Gastrocnemius medialis (tissue), 4 donors: ENCODE results near the gene PIP4K2A. TPM values are rescaled to one million over a fixed set of nuclear protein-coding genes. Genes with fewer than 3 reads are reported as not detected.

Experiments used
- ATAC-seq, 2 donors: fragments of 150-250 bp; one replicate each; pipeline ENCODE4 v1.9.1; 2016
- DNase-seq, 2 donors: peaks; one replicate each; pipeline ENCODE4 v3.0.0-alpha.2; 2019
- H3K27ac ChIP-seq, 4 donors: fragments of 200-600 bp; sonication (generic); 1 replicate in 1 of 4; 2 replicates in 3 of 4; pipeline ENCODE4 v1.5.1; 2016 to 2018; ENCODE audit warnings: mild to moderate bottlenecking in 2 of 4, moderate library complexity in 1 of 4
- H3K27me3 ChIP-seq, 3 donors: fragments of 200-600 bp; sonication (generic) in 2 of 3; 1 replicate in 1 of 3; 2 replicates in 2 of 3; pipeline versions ENCODE4 v1.5.1 to v1.6.0; 2016 to 2019; ENCODE audit warnings: mild to moderate bottlenecking in 1 of 3, moderate library complexity in 1 of 3
- H3K36me3 ChIP-seq, 2 donors: fragments of 200-600 bp; sonication (generic) in 1 of 2; one replicate each; pipeline ENCODE4 v1.5.1; 2017 to 2018
- H3K4me1 ChIP-seq, 2 donors: fragments of 200-600 bp; sonication (generic) in 1 of 2; one replicate each; pipeline ENCODE4 v1.5.1; 2016 to 2017; ENCODE audit warnings: mild to moderate bottlenecking in 2 of 2
- H3K4me3 ChIP-seq, 4 donors: fragments of 200-600 bp; sonication (generic) in 3 of 4; 1 replicate in 1 of 4; 2 replicates in 3 of 4; pipeline ENCODE4 v1.5.1; 2016 to 2019; ENCODE audit warnings: mild to moderate bottlenecking in 2 of 4
- H3K9me3 ChIP-seq, 3 donors: fragments of 200-600 bp; sonication (generic) in 2 of 3; 1 replicate in 1 of 3; 2 replicates in 2 of 3; pipeline ENCODE4 v1.5.1; 2016 to 2019
- POLR2A ChIP-seq, 2 donors: fragments of 450-650 bp; IDR thresholded peaks; one replicate each; pipeline ENCODE4 v1.6.1; 2017; ENCODE audit warnings: antibody characterized with exemption in 2 of 2, mild to moderate bottlenecking in 2 of 2, moderate library complexity in 2 of 2
- in situ Hi-C, 4 donors: fragments of 200-750 bp; cut with MboI; loops; one replicate each; pipeline versions ENCODE4 v1.15.0 to v1.8.0; 2017; ENCODE audit warnings: low sequenced_read_pairs in 4 of 4
- intact Hi-C: fragments of 100-400 bp; cut with DNase I; formaldehyde crosslinking; loops from one replicate; pipeline ENCODE4 v1.15.1; 2023; ENCODE audit warnings: low total_unique reads
- total RNA-seq, 4 donors: library from RNA; depleted of rRNA; stranded (reverse); fragments of >200 nt; gene quantifications; one replicate each; pipeline versions ENCODE4 v1.1.0 to v1.2.3, GENCODE V29; 2016
- TF ChIP-seq, protein P1 (sequence below), 5 experiments: fragments of 450-650 bp in 3 of 5; fragments of 200-600 bp in 2 of 5; sonication (generic) in 2 of 5; IDR thresholded peaks in 4 of 5; conservative IDR thresholded peaks in 1 of 5; 1 replicate in 4 of 5; 2 replicates in 1 of 5; pipeline ENCODE4 v1.5.1; 2016 to 2019; ENCODE audit warnings: antibody characterized with exemption in 5 of 5, mild to moderate bottlenecking in 3 of 5, moderate library complexity in 3 of 5

The PIP4K2A gene
- total RNA-seq, 4 donors from 2014 or later = 3.9 to 7.5 (median 4.7) TPM

DNA sequence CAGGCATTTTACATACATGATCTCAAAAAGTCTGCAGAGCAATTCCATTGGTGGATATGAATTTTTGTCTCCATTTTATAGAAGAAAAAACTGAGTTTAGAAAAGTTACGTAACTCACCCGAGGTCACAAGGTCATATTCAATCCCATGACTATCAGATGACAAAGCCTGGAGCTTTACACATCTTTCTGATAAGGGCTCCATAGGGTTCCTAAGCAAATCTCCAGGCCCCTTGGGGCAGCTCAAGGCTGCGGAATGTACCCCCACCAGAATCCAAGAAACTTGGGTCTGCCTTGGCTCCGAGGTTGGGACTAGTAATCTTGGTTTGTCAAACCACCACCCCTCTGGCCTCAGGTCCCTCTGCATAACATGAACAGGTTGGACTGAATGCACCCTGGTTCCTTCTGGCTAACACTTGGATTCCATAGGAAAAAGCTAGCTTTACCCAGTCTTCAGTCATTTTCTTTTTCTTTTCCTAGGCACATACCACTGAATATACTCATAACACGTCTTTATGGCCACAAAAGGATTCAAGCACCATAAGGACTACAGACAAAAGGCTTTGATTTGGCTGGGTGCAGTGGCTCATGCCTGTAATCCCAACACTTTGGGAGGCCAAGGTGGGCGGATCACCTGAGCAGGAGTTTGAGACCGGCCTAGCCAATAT, 55.5 kb downstream of the PIP4K2A start:
- Histone ChIP-seq H3K9me3 (no peaks in the 10 kb centered on the region), H3K27ac (no peak overlapping the region), H3K27me3 (no peaks in the 10 kb centered on the region), H3K36me3 (no peaks in the 10 kb centered on the region), H3K4me3 (no peak overlapping the region), H3K4me1 (no peaks in the 10 kb centered on the region)
- in situ Hi-C loops = no loop called here
- ATAC-seq (no peak), DNase-seq (no peak)
- intact Hi-C loops = no loop called here
- TF ChIP-seq POLR2A (IDR thresholded peaks at IDR 0.05) = no peak
- TF ChIP-seq, protein P1, sequence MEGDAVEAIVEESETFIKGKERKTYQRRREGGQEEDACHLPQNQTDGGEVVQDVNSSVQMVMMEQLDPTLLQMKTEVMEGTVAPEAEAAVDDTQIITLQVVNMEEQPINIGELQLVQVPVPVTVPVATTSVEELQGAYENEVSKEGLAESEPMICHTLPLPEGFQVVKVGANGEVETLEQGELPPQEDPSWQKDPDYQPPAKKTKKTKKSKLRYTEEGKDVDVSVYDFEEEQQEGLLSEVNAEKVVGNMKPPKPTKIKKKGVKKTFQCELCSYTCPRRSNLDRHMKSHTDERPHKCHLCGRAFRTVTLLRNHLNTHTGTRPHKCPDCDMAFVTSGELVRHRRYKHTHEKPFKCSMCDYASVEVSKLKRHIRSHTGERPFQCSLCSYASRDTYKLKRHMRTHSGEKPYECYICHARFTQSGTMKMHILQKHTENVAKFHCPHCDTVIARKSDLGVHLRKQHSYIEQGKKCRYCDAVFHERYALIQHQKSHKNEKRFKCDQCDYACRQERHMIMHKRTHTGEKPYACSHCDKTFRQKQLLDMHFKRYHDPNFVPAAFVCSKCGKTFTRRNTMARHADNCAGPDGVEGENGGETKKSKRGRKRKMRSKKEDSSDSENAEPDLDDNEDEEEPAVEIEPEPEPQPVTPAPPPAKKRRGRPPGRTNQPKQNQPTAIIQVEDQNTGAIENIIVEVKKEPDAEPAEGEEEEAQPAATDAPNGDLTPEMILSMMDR (IDR thresholded peaks at IDR 0.05 in 4 of 5, conservative IDR thresholded peaks at IDR 0.05 in 1 of 5) = no peak

DNA sequence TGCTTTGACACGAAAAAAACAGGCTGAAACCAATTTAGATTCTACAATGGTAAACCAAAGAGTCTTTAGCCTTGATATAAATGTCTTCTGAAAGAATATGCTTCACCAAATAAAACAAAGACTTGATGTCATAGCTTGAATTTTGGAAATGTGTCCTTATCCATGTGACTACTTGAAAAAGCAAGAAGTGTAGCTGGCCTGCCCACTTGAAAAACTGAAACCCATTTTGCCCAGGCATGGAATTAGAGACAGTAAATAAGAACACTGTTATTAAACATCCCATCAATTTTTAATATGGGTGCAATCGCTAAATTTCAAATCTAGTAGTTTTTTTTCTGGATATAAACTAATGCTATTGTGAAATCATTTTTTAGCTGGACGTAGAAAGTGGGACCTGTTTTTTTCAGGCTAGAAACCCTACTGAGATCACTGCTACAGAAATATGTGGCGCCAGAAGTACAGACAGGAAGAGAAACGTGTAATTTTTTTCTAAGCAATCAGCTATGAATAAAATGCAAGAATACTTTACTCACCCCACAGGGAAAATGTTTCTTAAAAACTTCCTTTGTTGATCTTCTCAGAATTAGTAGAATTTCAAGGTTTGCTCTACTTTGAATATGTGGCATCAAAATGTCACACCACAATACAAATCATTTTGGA, 56.7 kb downstream of the PIP4K2A start:
- TF ChIP-seq, protein P1 (IDR thresholded peaks at IDR 0.05 in 4 of 5, conservative IDR thresholded peaks at IDR 0.05 in 1 of 5) = no peak
- TF ChIP-seq POLR2A (IDR thresholded peaks at IDR 0.05) = no peak
- ATAC-seq = no peak
- Histone ChIP-seq H3K27ac (no peak overlapping the region), H3K27me3 (no peaks in the 10 kb centered on the region), H3K4me3 (no peak overlapping the region), H3K9me3 (no peaks in the 10 kb centered on the region), H3K4me1 (no peaks in the 10 kb centered on the region), H3K36me3 (no peaks in the 10 kb centered on the region)
- intact Hi-C loops = no loop called here
- DNase-seq = no peak
- in situ Hi-C loops = no loop called here

DNA sequence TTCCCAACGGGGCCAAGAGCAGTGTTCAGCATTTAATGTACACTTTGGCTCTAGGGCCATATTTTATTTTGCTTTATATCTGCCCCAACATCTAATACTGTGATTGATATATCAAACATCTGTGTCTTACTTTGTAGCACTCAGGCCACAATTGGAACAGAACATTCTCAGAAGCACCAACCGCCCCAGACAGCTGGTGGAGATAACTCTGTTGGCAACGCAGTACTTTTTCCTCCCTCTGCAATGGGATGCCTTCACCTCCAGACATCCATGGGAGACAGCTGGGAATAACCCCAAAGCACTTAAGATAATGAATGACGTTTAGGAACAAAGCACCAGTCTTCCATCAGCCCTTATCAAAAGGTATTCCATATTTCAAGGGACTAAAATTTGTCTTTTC, 57.4 kb downstream of the PIP4K2A start:
- Histone ChIP-seq H3K27me3 (no peaks in the 10 kb centered on the region), H3K4me3 (no peak overlapping the region), H3K36me3 (no peaks in the 10 kb centered on the region), H3K9me3 (no peaks in the 10 kb centered on the region), H3K27ac (no peak overlapping the region), H3K4me1 (no peaks in the 10 kb centered on the region)
- in situ Hi-C loops = no loop called here
- ATAC-seq (no peak), DNase-seq (no peak)
- intact Hi-C loops = no loop called here
- TF ChIP-seq, protein P1 (IDR thresholded peaks at IDR 0.05 in 4 of 5, conservative IDR thresholded peaks at IDR 0.05 in 1 of 5) = no peak
- no peak for TF ChIP-seq POLR2A (IDR thresholded peaks at IDR 0.05)

DNA sequence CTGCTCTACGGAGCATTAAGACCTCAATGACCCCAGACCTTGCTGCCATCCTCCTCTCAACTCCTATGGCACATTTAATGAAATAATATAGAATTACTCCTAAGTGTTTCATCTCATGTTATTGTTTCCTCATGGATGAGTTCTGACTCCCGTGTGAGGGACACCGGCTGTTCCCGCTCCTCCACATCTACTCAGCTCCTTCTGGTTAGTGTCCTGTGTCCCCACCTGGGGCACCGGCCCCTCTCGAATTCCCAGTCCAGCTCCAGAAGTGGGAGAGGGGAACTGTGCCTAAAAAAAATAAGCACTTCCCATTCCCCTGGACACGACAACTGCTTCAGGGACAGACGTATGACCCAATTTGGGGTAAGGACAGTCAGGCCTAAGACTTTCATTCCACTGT, 58.3 kb downstream of the PIP4K2A start:
- no peak overlapping the region for H3K27ac ChIP-seq
- H3K4me3 ChIP-seq = no peak overlapping the region
- H3K27me3 ChIP-seq = no peaks in the 10 kb centered on the region
- in situ Hi-C loops (no loop called here), intact Hi-C loops (no loop called here)
- TF ChIP-seq POLR2A (IDR thresholded peaks at IDR 0.05) = no peak
- TF ChIP-seq, protein P1 (IDR thresholded peaks at IDR 0.05 in 4 of 5, conservative IDR thresholded peaks at IDR 0.05 in 1 of 5) = no peak
- ATAC-seq (no peak), DNase-seq (no peak)
- no peaks in the 10 kb centered on the region for H3K36me3 ChIP-seq
- H3K9me3 ChIP-seq = no peaks in the 10 kb centered on the region
- peaks cover 0 to 4% of the 10 kb centered on the region in 2 donors for H3K4me1 ChIP-seq
